NCI-H82 (cell line): ENCODE measurements around the gene SLC6A8.

Experiments
- DNase-seq: peaks from one replicate; lab custom pipeline; 2025; lab: John Stamatoyannopoulos, UW

SLC6A8 gene

GRCh38 chrX:153648358-153649177 is 39.2 kb upstream of the SLC6A8 start:
- DNase-seq = no peak

DNA sequence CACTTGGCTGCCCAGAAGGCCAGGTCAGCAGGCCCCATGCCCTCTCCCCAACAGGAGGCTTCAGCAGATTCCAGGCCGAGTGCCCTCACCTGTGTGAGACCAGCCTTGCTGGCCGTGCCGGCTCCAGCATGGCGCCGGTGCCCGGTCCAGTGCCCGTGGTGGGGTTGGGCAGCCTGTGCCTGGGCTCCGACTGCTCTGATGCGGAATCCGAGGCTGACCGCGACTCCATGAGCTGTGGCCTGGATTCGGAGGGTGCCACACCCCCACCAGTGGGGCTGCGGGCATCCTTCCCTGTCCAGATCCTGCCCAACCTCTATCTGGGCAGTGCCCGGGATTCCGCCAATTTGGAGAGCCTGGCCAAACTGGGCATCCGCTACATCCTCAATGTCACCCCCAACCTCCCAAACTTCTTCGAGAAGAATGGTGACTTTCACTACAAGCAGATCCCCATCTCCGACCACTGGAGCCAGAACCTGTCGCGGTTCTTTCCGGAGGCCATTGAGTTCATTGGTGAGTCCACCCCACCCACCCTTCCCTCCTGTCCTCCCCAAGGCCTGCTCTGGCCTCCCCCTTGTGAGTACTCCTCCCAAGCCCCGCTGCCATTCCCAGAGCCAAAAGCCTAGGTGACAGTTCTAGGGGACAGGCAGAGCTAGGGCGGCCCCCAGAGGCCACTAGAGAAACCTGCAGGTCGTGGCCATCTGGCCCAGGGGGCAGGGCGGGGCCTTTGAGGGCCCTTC is 38.4 kb upstream of the SLC6A8 start:
- peak; percentile 92 for DNase-seq

GRCh38 chrX:153649915-153650782 is 37.6 kb upstream of the SLC6A8 start:
- DNase-seq = no peak

GRCh38 chrX:153650959-153651358 is 36.8 kb upstream of the SLC6A8 start:
- no peak for DNase-seq

GRCh38 chrX:153651540-153652079 is 36.1 kb upstream of the SLC6A8 start:
- peak; percentile 44 for DNase-seq

GRCh38 chrX:153653556-153653955 is 34.2 kb upstream of the SLC6A8 start:
- no peak for DNase-seq

- DNase-seq = no peak
These were observed 30.6 kb upstream of the SLC6A8 start for GRCh38 chrX:153657161-153657560.

DNA sequence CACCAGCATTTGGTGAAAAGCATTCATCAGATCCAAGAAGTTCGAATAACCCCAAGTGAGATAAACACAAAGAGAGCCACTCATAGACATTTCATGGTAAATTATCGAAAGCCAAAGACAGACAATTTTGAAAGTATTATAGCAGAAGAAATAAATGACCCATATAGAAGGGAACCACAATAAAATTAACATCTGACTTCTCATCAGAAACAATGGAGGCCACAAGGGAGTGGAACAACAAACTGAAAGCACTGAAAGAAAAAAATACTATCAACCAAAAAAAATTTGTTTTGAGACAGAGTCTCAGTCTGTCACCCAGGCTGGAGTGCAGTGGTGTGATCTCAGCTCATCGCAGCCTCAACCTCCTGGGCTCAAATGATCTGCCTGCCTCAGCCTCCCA is 28.5 kb upstream of the SLC6A8 start:
- no peak for DNase-seq

GRCh38 chrX:153662266-153662665 is 25.5 kb upstream of the SLC6A8 start:
- peak; percentile 77 for DNase-seq

- no peak for DNase-seq
These were observed 21.9 kb upstream of the SLC6A8 start for GRCh38 chrX:153665726-153666306.

DNA sequence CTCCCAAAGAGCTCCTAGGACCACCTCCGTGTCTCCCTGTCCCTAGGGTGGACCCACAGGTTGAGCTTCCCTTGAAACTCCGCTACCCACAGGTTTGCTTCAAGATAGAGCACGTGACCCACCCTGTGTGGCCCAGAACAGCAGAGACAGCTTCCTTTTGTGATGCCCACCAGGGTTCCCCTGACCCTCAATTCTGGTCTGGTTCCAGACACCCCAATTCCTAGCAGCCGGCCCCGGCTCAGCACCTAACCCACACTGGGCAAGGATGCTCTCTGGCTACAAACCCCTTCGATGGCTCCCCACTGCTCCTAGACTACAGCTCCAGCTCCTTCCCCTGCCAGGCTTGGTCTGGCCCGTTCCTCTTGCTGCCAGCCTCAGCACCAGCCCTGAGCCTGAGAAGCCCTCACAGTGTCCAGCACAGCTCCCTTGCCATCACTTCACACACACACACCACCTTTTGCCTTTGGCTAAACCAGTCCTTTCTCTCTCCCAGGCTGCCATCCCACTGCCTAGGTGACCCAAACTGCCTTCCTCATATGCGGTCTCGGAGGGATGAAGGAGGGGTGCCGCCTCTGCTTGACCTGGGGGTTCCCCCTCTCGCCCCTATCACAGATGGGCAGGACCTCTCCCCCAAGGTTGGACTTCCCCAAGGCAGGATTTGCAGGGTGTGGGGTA is 20.3 kb upstream of the SLC6A8 start:
- no peak for DNase-seq

- DNase-seq = peak; percentile 94
These were observed 19.8 kb upstream of the SLC6A8 start for GRCh38 chrX:153667956-153668396.

DNA sequence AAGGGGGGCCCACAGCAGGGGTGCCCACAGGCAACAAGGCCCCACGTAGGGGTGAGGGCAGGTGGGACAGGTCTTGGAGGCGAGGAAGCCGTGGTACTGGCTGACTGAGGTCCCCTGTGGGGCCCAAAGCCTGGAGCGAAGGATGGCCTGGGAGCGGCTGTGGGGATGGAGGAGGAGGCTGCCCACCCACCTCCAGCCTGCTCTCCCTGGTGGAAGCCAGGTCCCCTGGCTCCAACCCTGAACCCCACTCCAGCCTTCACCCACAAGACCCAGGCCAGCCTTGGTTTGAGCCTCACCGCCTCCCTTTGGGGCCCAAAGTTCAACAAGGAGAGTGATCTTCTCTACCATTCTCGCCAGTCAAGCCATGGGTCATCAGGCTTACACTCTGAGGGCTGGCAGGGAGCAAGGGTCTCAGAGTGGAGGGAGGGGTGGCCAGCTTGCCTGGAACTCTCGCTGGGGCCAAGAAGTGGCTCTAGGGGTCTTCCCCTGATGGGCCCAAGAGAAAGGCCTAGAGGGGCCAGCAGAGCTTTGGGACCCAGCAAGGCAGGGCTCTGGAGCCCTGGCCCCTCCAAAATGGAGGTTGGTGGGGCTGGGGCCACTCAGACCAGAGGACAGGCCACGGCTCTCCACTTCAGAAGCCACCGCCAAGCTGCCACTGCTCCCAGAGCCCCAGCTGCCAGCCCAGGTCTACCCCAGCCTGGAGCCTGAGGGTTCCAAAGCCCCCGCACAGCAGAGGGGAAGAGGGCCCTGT is 19.1 kb upstream of the SLC6A8 start:
- DNase-seq = no peak

GRCh38 chrX:153669174-153669890 is 18.4 kb upstream of the SLC6A8 start:
- peak; percentile 71 for DNase-seq

DNA sequence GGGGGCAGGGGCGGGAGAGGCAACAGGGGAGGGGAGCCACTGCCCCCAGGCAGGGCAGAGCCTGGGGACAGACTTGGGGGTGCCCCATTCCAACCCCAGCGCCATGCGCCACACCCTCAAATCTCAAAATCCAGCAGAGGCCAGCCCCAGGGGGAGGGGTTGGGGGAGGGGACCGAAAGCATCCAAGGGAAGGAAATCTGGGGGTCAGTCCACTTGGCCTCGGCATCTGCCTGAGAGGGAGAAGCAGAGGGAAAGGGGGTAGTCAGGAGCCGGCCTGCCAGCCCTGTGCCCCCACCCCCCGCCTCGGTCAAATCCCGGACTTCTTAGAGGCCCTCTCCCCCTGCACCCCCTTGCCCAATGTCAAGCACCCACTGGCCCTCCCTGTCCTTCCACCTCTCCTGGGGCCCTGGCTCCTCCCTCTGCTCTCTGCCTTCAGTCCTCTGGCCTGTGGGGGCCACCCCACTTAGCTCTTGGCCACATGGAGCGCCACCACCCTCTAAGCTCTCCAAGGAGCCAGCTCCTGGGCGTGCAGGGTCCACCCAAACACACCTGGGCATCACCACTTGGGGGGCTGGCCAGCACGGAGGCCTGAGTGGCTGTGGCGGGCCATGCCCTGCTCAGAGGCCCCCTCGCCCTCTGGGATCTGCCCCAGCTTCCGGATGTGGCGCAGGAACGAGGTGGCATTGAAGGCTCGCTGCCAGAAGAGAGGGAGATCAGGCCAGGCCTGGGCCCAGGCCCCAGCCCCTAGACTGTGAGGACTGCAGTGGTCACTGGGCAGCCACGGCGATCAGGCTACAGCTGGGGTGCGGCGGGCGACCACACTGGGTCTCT is 17.6 kb upstream of the SLC6A8 start:
- no peak for DNase-seq

- DNase-seq = no peak
These were observed 16.8 kb upstream of the SLC6A8 start for GRCh38 chrX:153670748-153671588.

DNA sequence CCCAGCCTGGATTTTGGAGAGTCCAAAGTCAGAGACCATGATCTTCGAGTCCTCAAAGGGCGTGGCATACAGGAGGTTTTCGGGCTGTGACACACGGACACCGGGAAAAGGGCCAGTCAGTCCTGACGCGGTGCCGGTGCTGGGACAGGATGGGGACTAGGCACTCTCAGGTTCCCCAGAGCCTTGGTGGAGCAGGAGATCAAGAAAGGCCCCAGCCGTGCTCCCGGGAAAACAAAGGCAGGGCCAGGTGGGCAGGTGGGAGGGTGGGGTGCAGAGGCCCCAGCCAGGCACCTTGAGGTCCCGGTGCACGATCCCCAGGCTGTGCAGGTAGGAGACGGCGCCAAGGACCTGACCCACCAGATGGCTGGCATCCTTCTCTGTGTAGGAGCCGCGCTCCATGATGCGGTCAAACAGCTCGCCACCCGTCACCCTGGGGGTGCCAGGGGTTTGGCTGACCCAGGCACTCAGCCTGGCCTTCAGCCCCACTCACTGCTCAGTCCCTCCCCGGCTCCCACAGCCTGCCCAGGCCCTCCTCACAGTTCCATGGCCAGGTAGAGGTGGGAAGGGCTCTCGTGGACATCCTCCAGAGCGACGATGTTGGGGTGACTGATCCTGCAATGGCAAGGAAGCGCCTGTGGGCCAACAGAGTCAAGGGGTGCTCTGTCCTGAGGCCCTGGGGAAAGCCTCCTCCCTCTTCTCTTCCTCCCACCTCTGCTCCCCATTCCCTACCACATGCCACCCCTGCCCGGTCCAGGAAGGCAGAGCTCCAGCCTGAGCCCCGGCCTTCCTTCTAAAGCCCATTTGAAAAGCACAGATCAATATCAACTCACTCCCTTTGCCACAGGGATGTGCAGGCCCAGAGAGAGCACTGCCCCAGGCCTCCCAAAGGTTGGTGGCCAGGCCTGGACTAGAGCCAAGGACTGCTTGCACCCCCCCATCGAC is 15.9 kb upstream of the SLC6A8 start:
- DNase-seq = no peak
